Cardiac muscle cell (in vitro differentiated cells and primary cell): ENCODE measurements around the gene DNAAF1. TPM values are rescaled to one million over a fixed set of nuclear protein-coding genes. Genes with fewer than 3 reads are reported as not detected.

Experiments used
- DNase-seq, 2 donors: peaks; one replicate each; pipeline versions ENCODE4 v3.0.0 to v3.0.0-alpha.2; 2010 to 2017; ENCODE audit warnings: low read depth in 1 of 2, low spot score in 1 of 2
- H3K27ac ChIP-seq: fragments of 200-600 bp; sonication (generic); 2 replicates; pipeline ENCODE4 v1.5.1; 2016
- H3K27me3 ChIP-seq: fragments of 200-600 bp; sonication (generic); 2 replicates; pipeline ENCODE4 v1.6.0; 2016; ENCODE audit warnings: control low read depth
- H3K36me3 ChIP-seq: fragments of 200-600 bp; sonication (generic); 2 replicates; pipeline ENCODE4 v1.5.1; 2016; ENCODE audit warnings: control low read depth
- H3K4me1 ChIP-seq: fragments of 200-600 bp; sonication (generic); 2 replicates; pipeline ENCODE4 v1.8.1; 2017; ENCODE audit warnings: low read depth, mild to moderate bottlenecking, mixed run types
- H3K4me3 ChIP-seq: fragments of 200-600 bp; sonication (generic); 2 replicates; pipeline ENCODE4 v1.5.1; 2016; ENCODE audit warnings: mild to moderate bottlenecking
- H3K9me3 ChIP-seq: fragments of 200-600 bp; sonication (generic); 2 replicates; pipeline ENCODE4 v1.5.1; 2017; ENCODE audit warnings: low read depth, mild to moderate bottlenecking, control low read depth
- CTCF ChIP-seq: IDR thresholded peaks from 2 replicates; pipeline ENCODE4 v1.5.1; 2012; ENCODE audit warnings: low read depth, mild to moderate bottlenecking, low read length
- polyA plus RNA-seq: library from polyadenylated mRNA; unstranded; fragments of >200 nt; fragmentation: Nextera tagmentation; extraction: Ambion mirVana; gene quantifications from 2 replicates; pipeline ENCODE4 v1.2.1, GENCODE V29; 2016
- total RNA-seq: library from RNA; depleted of rRNA; stranded (reverse); fragments of >200 nt; gene quantifications from 2 replicates; pipeline ENCODE4 v1.2.3, GENCODE V29; 2016

DNAAF1 gene
- 0.51 and 1.3 TPM in 2 replicates for total RNA-seq
- polyA plus RNA-seq, result 0.82 and 1.1 TPM in 2 replicates

- Histone ChIP-seq H3K9me3 (no peaks in the 10 kb centered on the region), H3K4me3 (peak within 1 kb of the TSS; percentile 96), H3K4me1 (peaks cover 1% of the 10 kb centered on the region), H3K27ac (peak within 1 kb of the TSS; percentile 79), H3K27me3 (peaks cover 25% of the 10 kb centered on the region), H3K36me3 (no peaks in the 10 kb centered on the region)
- peak; percentile 88 to 94 for DNase-seq
- TF ChIP-seq CTCF, result no peak
These were observed at the start of gene DNAAF1, which contains the start of gene HSDL1 for GRCh38 chr16:84144859-84145639. TSS of gene DNAAF1 (plus strand) at chr16:84145308. CDS start at chr16:84145441, 133 bp downstream. TSS of gene HSDL1 (minus strand) at chr16:84145177. CDS start at chr16:84131321, 13,856 bp downstream.

GRCh38 chr16:84095466-84095865 is 49.6 kb upstream of the DNAAF1 start:
- Histone ChIP-seq H3K9me3 (no peaks in the 10 kb centered on the region), H3K27ac (no peak overlapping the region), H3K36me3 (peaks cover 70% of the 10 kb centered on the region), H3K4me1 (no peaks in the 10 kb centered on the region), H3K27me3 (no peaks in the 10 kb centered on the region), H3K4me3 (no peak overlapping the region)
- TF ChIP-seq CTCF, result no peak
- no peak for DNase-seq

DNA sequence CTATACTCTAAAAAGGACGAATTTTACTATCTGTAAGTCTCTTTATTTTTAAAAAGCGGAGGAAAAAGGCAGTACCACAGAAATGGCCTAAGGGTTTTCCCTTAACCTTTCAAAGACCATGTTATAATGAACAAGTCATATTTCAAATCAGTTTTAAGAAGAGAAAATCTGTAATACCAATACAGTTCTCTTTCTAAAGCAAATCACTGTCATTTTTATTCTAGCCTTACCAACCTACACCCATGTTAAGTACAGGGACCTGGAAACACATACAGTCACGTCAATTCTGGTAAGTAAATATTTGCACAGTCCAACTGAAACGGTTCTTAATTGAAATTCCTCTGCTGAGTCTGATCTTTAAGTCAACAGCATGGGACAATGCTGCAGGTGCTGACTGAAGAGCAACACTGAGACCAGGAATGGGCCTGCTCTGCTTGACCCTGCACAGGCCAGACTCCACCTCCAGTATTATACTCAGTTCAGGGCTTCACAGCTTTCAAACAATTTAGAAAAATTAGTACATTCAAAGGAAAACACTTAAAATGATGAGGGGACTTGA is 48.6 kb upstream of the DNAAF1 start:
- Histone ChIP-seq H3K36me3 (peaks cover 68% of the 10 kb centered on the region), H3K27me3 (no peaks in the 10 kb centered on the region), H3K4me3 (no peak overlapping the region), H3K27ac (no peak overlapping the region), H3K9me3 (no peaks in the 10 kb centered on the region), H3K4me1 (no peaks in the 10 kb centered on the region)
- DNase-seq, result no peak
- no peak for TF ChIP-seq CTCF

DNA sequence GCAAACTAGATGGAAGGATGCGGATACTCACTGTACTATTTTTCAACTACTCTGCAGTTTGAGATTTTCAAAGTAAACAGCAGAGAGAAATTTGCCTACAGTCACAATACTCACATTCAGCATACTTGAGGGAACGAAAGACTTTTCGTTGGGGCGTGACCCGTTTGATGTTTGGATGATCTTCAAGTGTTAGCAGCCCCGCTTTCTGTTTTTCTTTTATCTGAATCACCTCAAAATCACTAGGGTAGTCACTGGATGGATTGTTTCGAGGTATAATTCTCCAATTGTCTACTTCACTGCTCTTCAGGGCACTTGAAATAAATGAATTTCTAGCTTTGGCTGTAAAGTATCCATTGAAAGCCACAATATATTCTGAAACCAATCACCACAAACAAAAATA is 46.2 kb upstream of the DNAAF1 start:
- H3K9me3 ChIP-seq, result no peaks in the 10 kb centered on the region
- H3K4me1 ChIP-seq, result no peaks in the 10 kb centered on the region
- H3K27me3 ChIP-seq, result no peaks in the 10 kb centered on the region
- no peak for DNase-seq
- no peak for TF ChIP-seq CTCF
- H3K36me3 ChIP-seq, result peaks cover 49% of the 10 kb centered on the region
- no peak overlapping the region for H3K27ac ChIP-seq
- H3K4me3 ChIP-seq, result no peak overlapping the region

- peaks cover 15% of the 10 kb centered on the region for H3K36me3 ChIP-seq
- H3K27me3 ChIP-seq, result no peaks in the 10 kb centered on the region
- no peaks in the 10 kb centered on the region for H3K9me3 ChIP-seq
- no peak for TF ChIP-seq CTCF
- no peaks in the 10 kb centered on the region for H3K4me1 ChIP-seq
- no peak overlapping the region for H3K4me3 ChIP-seq
- no peak for DNase-seq
- H3K27ac ChIP-seq, result no peak overlapping the region
These were observed 41.4 kb upstream of the DNAAF1 start for GRCh38 chr16:84103678-84104077.
